ENCODE results near the gene ELAVL4.

ELAVL4 gene

GRCh38 chr1:50108497-50109059 is at the start of gene ELAVL4:
Gene ELAVL4 (plus strand): TSS chr1:50108920. CDS start chr1:50109190, 270 bp downstream.
- DNase-seq, result no peak

GRCh38 chr1:50060279-50060678 is 48.4 kb upstream of the ELAVL4 start:
- DNase-seq, result no peak

- DNase-seq, result no peak
These were observed 41.9 kb upstream of the ELAVL4 start for GRCh38 chr1:50066806-50067205.

- no peak for DNase-seq
These were observed 33.8 kb upstream of the ELAVL4 start for GRCh38 chr1:50074931-50075330.

GRCh38 chr1:50077273-50077672 is 31.4 kb upstream of the ELAVL4 start:
- DNase-seq, result no peak

- no peak for DNase-seq
These were observed 27.7 kb upstream of the ELAVL4 start for GRCh38 chr1:50080904-50081586.

GRCh38 chr1:50084389-50084788 is 24.3 kb upstream of the ELAVL4 start:
- DNase-seq, result no peak

- no peak for DNase-seq
These were observed 17.7 kb upstream of the ELAVL4 start for GRCh38 chr1:50091068-50091467.

- no peak for DNase-seq
These were observed 13.0 kb upstream of the ELAVL4 start for GRCh38 chr1:50095716-50096115.

GRCh38 chr1:50097021-50097679 is 11.6 kb upstream of the ELAVL4 start:
- DNase-seq, result no peak

GRCh38 chr1:50097791-50098190 is 10.9 kb upstream of the ELAVL4 start:
- DNase-seq, result no peak

GRCh38 chr1:50098591-50099021 is 10.1 kb upstream of the ELAVL4 start:
- DNase-seq, result no peak

GRCh38 chr1:50099654-50100053 is 9.1 kb upstream of the ELAVL4 start:
- DNase-seq, result no peak

GRCh38 chr1:50103615-50104081 is 5.1 kb upstream of the ELAVL4 start:
- DNase-seq, result no peak

GRCh38 chr1:50105433-50105832 is 3.3 kb upstream of the ELAVL4 start:
- no peak for DNase-seq

- DNase-seq, result no peak
These were observed 2.5 kb upstream of the ELAVL4 start for GRCh38 chr1:50106095-50106761.

- no peak for DNase-seq
These were observed 396 bp downstream of the ELAVL4 start for GRCh38 chr1:50109116-50109515.

- no peak for DNase-seq
These were observed 941 bp downstream of the ELAVL4 start for GRCh38 chr1:50109647-50110075.

- DNase-seq, result no peak
These were observed 1.4 kb downstream of the ELAVL4 start for GRCh38 chr1:50110151-50110550.

GRCh38 chr1:50110656-50111055 is 1.9 kb downstream of the ELAVL4 start:
- no peak for DNase-seq

GRCh38 chr1:50111503-50111902 is 2.8 kb downstream of the ELAVL4 start:
- DNase-seq, result no peak

- no peak for DNase-seq
These were observed 3.5 kb downstream of the ELAVL4 start for GRCh38 chr1:50112193-50112592.

GRCh38 chr1:50123071-50123470 is 14.4 kb downstream of the ELAVL4 start:
- DNase-seq, result no peak

Data from cortex of kidney (tissue), 1 donor.